OCI-LY7 (cell line): ENCODE measurements around the gene COMMD3. TPM values are rescaled to one million over a fixed set of nuclear protein-coding genes. Genes with fewer than 3 reads are reported as not detected.

ENCODE experiments used
- BruUV-seq: library from RNA; stranded (reverse); fragments of 400-500 nt; replicated peaks from 2 replicates; lab custom pipeline; 2021; lab: Mats Ljungman, UMichigan
- CTCF ChIA-PET: fragments of 300-600 bp; sonication (Branson Sonifier 250); formaldehyde crosslinking; loops from one replicate; lab custom pipeline; 2022; ENCODE audit warnings: antibody characterized with exemption; ENCODE audit not compliant: unreplicated experiment; lab: Charles Lee
- POLR2A ChIA-PET: fragments of 300-600 bp; sonication (Branson Sonifier 250); formaldehyde crosslinking; loops from one replicate; lab custom pipeline; 2022; ENCODE audit warnings: antibody characterized with exemption; lab: Charles Lee
- DNase-seq: peaks from one replicate; pipeline ENCODE4 v3.0.0-alpha.2; 2015; ENCODE audit warnings: low spot score
- H2AFZ ChIP-seq: fragments of 200-600 bp; sonication (generic), shearing (Covaris generic); 2 replicates; pipeline ENCODE4 v1.6.1; 2014; ENCODE audit warnings: mild to moderate bottlenecking, antibody characterized with exemption, low read length, moderate library complexity
- H3K27ac ChIP-seq: fragments of 200-600 bp; sonication (generic); 2 replicates; pipeline ENCODE4 v1.5.1; 2014; ENCODE audit warnings: mixed run types, low read depth, mild to moderate bottlenecking, moderate library complexity, low read length, inconsistent platforms; ENCODE audit not compliant: poor library complexity, severe bottlenecking
- H3K36me3 ChIP-seq: fragments of 200-600 bp; sonication (generic); 2 replicates; pipeline ENCODE4 v1.6.1; 2014; ENCODE audit warnings: mild to moderate bottlenecking, antibody characterized with exemption, low read length, moderate library complexity, mixed read lengths; ENCODE audit not compliant: insufficient read depth
- H3K4me1 ChIP-seq: fragments of 200-600 bp; sonication (generic); 2 replicates; pipeline ENCODE4 v1.5.1; 2014; ENCODE audit warnings: mild to moderate bottlenecking, low read length; ENCODE audit not compliant: insufficient read depth, poor library complexity, severe bottlenecking
- H3K4me2 ChIP-seq: fragments of 200-600 bp; sonication (generic); 2 replicates; pipeline ENCODE4 v1.6.1; 2014; ENCODE audit warnings: mild to moderate bottlenecking, low read length
- H3K4me3 ChIP-seq: fragments of 200-600 bp; sonication (generic); 2 replicates; pipeline ENCODE4 v1.5.1; 2014; ENCODE audit warnings: mild to moderate bottlenecking, low read depth, low read length; ENCODE audit not compliant: poor library complexity, severe bottlenecking
- H3K79me2 ChIP-seq: fragments of 200-600 bp; sonication (generic); 2 replicates; pipeline ENCODE4 v1.6.1; 2016; ENCODE audit warnings: low read depth, mild to moderate bottlenecking, low read length, moderate library complexity, mixed read lengths; ENCODE audit not compliant: insufficient read depth
- H3K9me2 ChIP-seq: fragments of 200-600 bp; sonication (generic); 2 replicates; pipeline ENCODE4 v1.6.1; 2016; ENCODE audit warnings: mild to moderate bottlenecking, low read length, mixed read lengths; ENCODE audit not compliant: insufficient read depth
- H3K9me3 ChIP-seq: fragments of 200-600 bp; sonication (generic); 2 replicates; pipeline ENCODE4 v1.6.1; 2014; ENCODE audit warnings: mild to moderate bottlenecking, mixed run types, low read length, mixed read lengths
- H4K20me1 ChIP-seq: fragments of 200-600 bp; sonication (generic); 2 replicates; pipeline ENCODE4 v1.6.1; 2014; ENCODE audit warnings: mild to moderate bottlenecking, antibody characterized with exemption, low read length, moderate library complexity, mixed read lengths; ENCODE audit not compliant: insufficient read depth
- CTCF ChIP-seq: fragments of 200-600 bp; sonication (generic); conservative IDR thresholded peaks from 2 replicates; pipeline ENCODE4 v1.5.1; 2014; ENCODE audit warnings: mild to moderate bottlenecking, antibody characterized with exemption, low read length, moderate library complexity, mixed read lengths
- EZH2phosphoT487 ChIP-seq: fragments of 200-600 bp; sonication (generic); IDR thresholded peaks from 2 replicates; pipeline ENCODE4 v1.6.1; 2018; ENCODE audit warnings: low read depth, borderline replicate concordance, mild to moderate bottlenecking, mixed run types, antibody characterized with exemption, low read length, moderate library complexity, mixed read lengths
- intact Hi-C: fragments of 100-400 bp; cut with micrococcal nuclease; formaldehyde crosslinking; loops from one replicate; pipeline ENCODE4 v1.10.0; 2022; ENCODE audit not compliant: unreplicated experiment
- total RNA-seq, 2 experiments: library from RNA; depleted of rRNA in 1 of 2; stranded (reverse); fragments of >200 nt in 1 of 2; shearing (Covaris generic) in 1 of 2; gene quantifications; 2 replicates each; pipeline ENCODE4 v1.2.3, GENCODE V29; 2014 to 2022

COMMD3 gene
- total RNA-seq, 2 experiments from 2014 or later = 30.1 to 50.8 TPM

- H3K4me2 ChIP-seq = 0 out of 2 replicates have a peak overlapping the region, but pooled peaks have one; percentile 26
- no peak overlapping the region for H3K4me3 ChIP-seq
- peaks cover 6% of the 10 kb centered on the region for H3K36me3 ChIP-seq
- H3K27ac ChIP-seq = no peak overlapping the region
- no peaks in the 10 kb centered on the region for H3K9me3 ChIP-seq
- H3K4me1 ChIP-seq = peaks cover 10% of the 10 kb centered on the region
- POLR2A ChIA-PET = no interaction called here
- H4K20me1 ChIP-seq = no peaks in the 10 kb centered on the region; the same call in 1 of the 2 replicates
- no peak overlapping the region for H2AFZ ChIP-seq
- CTCF ChIA-PET = no interaction called here
- no peak for DNase-seq
- no peaks in the 10 kb centered on the region for H3K79me2 ChIP-seq
- no peaks in the 10 kb centered on the region for H3K9me2 ChIP-seq
- intact Hi-C loops = no loop called here
- no peak for TF ChIP-seq EZH2phosphoT487
- no peak for TF ChIP-seq CTCF
- BruUV-seq = no TSS peak
Observed at GRCh38 chr10:22333167-22333974, 17.2 kb downstream of the COMMD3 start.

GRCh38 chr10:22333975-22334282, 17.7 kb downstream of the COMMD3 start:
- no peaks in the 10 kb centered on the region for H3K9me3 ChIP-seq
- intact Hi-C loops = no loop called here
- H3K9me2 ChIP-seq = no peaks in the 10 kb centered on the region
- ChIA-PET POLR2A (no interaction called here), CTCF (no interaction called here)
- TF ChIP-seq EZH2phosphoT487 (no peak), CTCF (no peak)
- no peak overlapping the region for H3K4me2 ChIP-seq
- H3K79me2 ChIP-seq = no peaks in the 10 kb centered on the region
- H3K36me3 ChIP-seq = peaks cover 6% of the 10 kb centered on the region
- no peak for DNase-seq
- no peaks in the 10 kb centered on the region; the same call in 1 of the 2 replicates for H4K20me1 ChIP-seq
- H2AFZ ChIP-seq = no peak overlapping the region
- peaks cover 10% of the 10 kb centered on the region for H3K4me1 ChIP-seq
- H3K4me3 ChIP-seq = no peak overlapping the region
- no peak overlapping the region for H3K27ac ChIP-seq
- BruUV-seq = no TSS peak
